Panc1 (cell line): ENCODE data around the gene PCDHGB4.

Experiments
- POLR2AphosphoS5 ChIP-seq: IDR thresholded peaks from 2 replicates; pipeline ENCODE4 v1.6.1; 2012; ENCODE audit warnings: mild to moderate bottlenecking, low read depth, low read length, moderate library complexity
- SIN3A ChIP-seq: IDR thresholded peaks from 2 replicates; pipeline ENCODE4 v1.6.1; 2012; ENCODE audit warnings: low read depth, mild to moderate bottlenecking, low read length, moderate library complexity, borderline replicate concordance; ENCODE audit not compliant: insufficient read depth
- TF ChIP-seq, protein P1 (sequence below): fragments of 450-650 bp; IDR thresholded peaks from 2 replicates; pipeline ENCODE4 v1.5.1; 2017; ENCODE audit warnings: mild to moderate bottlenecking

DNA sequence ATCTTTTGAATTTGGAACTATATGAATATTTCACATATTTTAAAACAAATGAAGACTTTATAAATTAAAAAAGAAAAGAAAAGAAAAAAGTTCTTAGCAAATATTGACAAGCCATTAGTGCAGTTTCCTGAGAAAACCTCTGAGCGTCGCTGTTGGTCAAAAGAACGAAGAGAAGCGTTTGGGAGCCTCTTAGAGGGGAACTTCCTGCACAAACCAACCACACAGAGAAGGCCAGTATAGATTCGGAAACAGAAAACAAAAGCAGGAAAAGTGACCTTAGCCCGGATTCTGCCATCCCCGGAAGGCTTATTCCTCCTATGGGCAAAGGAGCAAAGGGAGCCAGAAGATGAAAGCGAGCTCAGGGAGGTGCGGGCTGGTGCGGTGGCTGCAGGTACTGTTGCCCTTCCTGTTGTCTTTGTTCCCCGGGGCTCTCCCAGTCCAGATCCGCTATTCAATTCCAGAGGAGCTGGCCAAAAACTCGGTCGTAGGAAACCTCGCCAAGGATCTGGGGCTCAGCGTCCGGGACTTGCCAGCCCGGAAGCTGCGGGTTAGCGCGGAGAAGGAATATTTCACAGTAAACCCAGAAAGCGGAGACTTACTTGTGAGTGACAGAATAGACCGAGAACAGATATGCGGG lies 27.6 kb upstream of the PCDHGB4 start, which contains the start of gene PCDHGB2:
- TF ChIP-seq, protein P1, sequence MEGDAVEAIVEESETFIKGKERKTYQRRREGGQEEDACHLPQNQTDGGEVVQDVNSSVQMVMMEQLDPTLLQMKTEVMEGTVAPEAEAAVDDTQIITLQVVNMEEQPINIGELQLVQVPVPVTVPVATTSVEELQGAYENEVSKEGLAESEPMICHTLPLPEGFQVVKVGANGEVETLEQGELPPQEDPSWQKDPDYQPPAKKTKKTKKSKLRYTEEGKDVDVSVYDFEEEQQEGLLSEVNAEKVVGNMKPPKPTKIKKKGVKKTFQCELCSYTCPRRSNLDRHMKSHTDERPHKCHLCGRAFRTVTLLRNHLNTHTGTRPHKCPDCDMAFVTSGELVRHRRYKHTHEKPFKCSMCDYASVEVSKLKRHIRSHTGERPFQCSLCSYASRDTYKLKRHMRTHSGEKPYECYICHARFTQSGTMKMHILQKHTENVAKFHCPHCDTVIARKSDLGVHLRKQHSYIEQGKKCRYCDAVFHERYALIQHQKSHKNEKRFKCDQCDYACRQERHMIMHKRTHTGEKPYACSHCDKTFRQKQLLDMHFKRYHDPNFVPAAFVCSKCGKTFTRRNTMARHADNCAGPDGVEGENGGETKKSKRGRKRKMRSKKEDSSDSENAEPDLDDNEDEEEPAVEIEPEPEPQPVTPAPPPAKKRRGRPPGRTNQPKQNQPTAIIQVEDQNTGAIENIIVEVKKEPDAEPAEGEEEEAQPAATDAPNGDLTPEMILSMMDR: peak; percentile 75
- TF ChIP-seq SIN3A: no peak
- no peak for TF ChIP-seq POLR2AphosphoS5
